ENCODE results near the gene PPP1R13L.

Gene PPP1R13L

DNA sequence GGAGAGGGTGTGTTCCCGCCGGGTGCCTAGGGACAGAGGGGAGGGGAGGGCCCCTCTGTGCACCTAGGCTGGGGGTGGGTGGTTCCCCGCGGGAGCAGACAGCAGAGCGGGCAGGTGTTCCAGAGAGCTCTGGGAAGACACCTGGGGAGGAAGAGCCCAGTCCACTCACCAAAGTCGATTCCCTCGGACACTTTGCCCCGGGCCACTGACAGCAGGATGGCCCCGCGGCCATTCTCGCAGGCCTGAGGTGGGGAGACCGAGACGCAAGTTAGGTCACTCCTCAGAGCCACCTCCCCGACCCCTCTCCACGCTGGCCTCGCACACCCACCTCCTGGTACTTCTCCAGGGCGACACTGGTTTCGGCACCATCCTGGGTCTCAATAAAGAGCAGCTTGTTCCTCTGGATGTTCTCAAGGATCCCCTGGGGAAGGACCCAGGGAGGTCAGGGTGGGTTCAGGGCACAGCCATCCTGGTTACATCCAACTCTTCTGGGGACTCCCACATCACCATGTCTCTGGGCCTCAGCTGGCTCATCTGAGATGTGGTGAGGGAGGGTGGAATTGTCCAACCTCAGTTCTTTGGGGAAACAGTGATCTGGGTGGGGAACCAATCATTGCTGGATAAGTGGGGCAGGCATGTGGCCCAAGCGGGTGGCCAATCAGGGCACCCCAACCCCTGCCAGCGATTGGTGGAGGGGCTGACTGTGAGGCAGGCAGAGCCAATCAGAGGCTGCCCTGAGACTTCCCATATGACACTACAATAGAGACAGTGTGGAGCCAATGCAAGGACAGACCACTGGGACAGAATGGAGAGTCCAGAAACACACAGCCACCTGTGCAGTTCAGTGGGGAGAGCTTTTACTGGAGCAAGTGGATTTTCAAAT lies 51.7 kb downstream of the PPP1R13L start:
- Mint-ChIP-seq H3K27ac (no peak overlapping the region), H3K4me1 (ENCODE audit: low read depth) (no peaks in the 10 kb centered on the region), H3K27me3 (no peaks in the 10 kb centered on the region), H3K4me3 (no peak overlapping the region), H3K9me3 (no peaks in the 10 kb centered on the region), H3K36me3 (ENCODE audit: low read depth) (peaks cover 16% of the 10 kb centered on the region)

DNA sequence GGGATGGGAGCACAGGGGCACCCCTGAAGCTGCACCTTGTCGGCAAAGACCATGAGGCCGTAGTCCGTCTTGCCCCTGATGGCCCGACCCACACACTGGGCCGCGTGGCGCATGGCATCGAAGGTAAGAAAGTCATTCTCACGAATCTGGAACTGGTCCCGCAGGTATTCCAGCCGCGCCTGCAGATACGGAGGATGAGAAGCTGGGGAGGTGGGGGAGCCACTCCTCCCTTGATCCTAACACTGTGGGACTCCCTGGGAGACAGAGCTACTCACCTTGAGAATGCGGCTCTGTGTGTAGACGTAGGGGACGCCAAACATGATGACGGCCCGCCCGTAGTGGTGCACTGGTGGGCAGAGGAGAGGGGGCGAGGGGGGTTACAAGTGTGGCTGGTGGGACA lies 52.4 kb downstream of the PPP1R13L start:
- no peaks in the 10 kb centered on the region for H3K4me1 Mint-ChIP-seq (ENCODE audit: low read depth)
- no peaks in the 10 kb centered on the region for H3K9me3 Mint-ChIP-seq
- no peak overlapping the region for H3K27ac Mint-ChIP-seq
- H3K27me3 Mint-ChIP-seq, result no peaks in the 10 kb centered on the region
- H3K4me3 Mint-ChIP-seq, result no peak overlapping the region
- H3K36me3 Mint-ChIP-seq (ENCODE audit: low read depth), result peaks cover 10% of the 10 kb centered on the region

DNA sequence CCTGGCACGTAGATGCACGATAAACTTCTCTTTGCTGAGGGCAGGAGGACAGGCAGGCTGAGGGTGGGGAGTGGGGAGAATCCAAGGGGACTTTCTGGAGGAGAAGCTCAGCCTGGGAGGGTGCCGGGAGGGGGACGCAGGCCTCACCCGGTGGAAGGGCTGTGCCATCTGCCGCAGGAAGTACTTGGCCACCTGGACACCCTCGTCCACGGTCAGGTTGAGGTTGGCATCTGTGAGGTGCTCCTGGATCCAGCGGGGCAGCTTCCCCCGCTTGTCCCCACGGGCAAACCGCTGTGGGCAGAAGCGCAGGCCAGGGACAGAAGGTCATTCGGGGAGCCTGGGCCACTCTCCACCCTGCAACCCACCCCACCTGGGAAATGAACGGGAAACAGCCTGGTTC lies 52.8 kb downstream of the PPP1R13L start:
- Mint-ChIP-seq H3K27me3 (no peaks in the 10 kb centered on the region), H3K4me1 (ENCODE audit: low read depth) (no peaks in the 10 kb centered on the region), H3K27ac (no peak overlapping the region), H3K36me3 (ENCODE audit: low read depth) (peaks cover 10% of the 10 kb centered on the region), H3K9me3 (no peaks in the 10 kb centered on the region), H3K4me3 (no peak overlapping the region)

DNA sequence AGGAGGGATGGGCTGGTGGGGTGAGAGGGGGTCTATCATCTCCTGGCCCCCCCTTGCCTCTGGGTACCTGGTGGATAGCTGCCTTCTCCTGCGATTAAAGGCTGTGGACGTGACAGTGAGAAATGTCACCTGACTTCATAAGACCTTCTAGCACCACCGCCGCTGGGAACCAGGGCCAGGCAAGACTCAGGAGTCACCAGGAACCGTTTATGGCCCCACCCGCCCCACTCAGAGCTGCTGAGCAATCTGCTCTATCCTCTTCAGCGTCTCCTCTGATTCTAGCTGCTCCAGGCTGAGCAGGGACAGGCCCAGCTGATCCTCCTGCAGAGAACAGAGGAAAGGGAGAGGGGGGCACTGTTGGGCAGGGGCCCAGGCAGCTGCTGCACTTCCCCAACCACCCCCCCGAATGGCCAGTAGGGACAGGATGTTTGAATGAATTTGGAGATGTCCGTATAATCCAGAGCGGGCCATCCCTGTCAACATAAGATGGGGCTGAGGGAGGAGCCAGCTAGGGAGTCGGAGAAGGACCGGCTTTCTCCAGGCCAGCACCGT lies 53.4 kb downstream of the PPP1R13L start:
- Mint-ChIP-seq H3K27ac (no peak overlapping the region), H3K4me1 (ENCODE audit: low read depth) (no peaks in the 10 kb centered on the region), H3K9me3 (no peaks in the 10 kb centered on the region), H3K4me3 (no peak overlapping the region), H3K27me3 (no peaks in the 10 kb centered on the region), H3K36me3 (ENCODE audit: low read depth) (peaks cover 10% of the 10 kb centered on the region)

DNA sequence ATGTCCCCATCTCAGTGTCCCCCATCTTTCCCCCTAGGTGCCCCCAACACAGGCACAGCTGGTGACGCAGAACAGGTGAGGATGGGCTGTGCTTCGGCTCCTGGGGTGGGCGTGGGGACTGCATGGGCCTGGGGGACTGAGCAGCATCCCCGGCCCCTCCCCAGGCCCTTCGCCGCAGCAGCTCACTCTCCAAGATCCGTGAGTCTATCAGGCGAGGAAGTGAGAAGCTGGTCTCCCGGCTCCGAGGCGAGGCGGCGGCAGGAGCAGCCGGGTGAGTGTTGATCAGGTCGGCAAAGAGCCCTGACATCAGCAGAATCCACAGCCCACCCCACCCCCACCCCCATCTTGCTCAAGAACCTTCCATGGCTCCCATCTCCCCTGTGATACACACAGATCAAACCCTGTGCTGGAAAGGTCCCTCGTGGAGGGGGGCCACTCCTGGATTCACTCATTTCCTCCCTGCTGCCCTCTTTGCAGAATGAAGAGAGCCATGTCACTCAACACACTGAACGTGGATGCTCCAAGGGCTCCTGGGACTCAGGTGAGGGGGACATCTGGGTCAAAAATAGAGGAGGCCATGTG lies 54.3 kb downstream of the PPP1R13L start:
- Mint-ChIP-seq H3K9me3 (no peaks in the 10 kb centered on the region), H3K4me1 (ENCODE audit: low read depth) (no peaks in the 10 kb centered on the region), H3K27me3 (peaks cover 5% of the 10 kb centered on the region), H3K4me3 (no peak overlapping the region), H3K27ac (no peak overlapping the region), H3K36me3 (ENCODE audit: low read depth) (peaks cover 4% of the 10 kb centered on the region)

DNA sequence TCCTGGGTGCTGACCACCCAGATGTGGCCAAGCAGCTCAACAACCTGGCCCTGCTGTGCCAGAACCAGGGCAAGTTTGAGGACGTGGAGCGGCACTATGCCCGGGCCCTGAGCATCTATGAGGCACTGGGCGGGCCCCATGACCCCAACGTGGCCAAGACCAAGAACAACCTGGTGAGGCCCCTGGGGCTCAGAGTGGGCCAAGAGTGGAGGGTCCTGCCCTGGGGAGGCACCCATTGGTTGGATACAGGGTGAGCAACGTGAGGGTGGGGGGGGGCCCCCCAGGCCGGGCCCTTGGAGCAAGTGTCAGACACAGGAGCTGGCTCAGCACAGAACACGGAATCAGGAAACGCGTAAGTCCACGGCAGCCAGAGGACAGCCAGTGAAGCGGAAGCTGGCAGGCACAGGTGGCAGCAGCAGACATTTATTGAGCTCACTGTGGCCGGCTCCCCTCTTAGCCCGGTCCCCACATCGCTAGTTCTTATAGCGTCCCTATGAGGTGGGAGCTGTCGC lies 55.4 kb downstream of the PPP1R13L start:
- Mint-ChIP-seq H3K9me3 (no peaks in the 10 kb centered on the region), H3K4me1 (ENCODE audit: low read depth) (no peaks in the 10 kb centered on the region), H3K36me3 (ENCODE audit: low read depth) (no peaks in the 10 kb centered on the region), H3K27ac (no peak overlapping the region), H3K4me3 (no peak overlapping the region), H3K27me3 (peaks cover 9% of the 10 kb centered on the region)

DNA sequence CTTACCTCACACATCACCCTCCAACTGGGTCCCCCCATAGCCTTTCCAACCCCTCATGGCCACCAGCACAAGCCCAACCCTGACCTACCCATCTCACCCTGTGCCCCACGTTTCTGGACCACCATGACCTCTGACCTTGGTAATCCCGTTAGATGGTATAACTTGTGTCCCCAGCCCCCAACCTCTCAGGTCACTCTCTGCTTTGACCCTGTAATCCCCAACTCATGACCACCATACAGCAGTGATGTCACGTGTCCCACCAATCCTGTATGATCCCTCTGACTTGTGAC lies 55.8 kb downstream of the PPP1R13L start:
- no peaks in the 10 kb centered on the region for H3K4me1 Mint-ChIP-seq (ENCODE audit: low read depth)
- H3K27me3 Mint-ChIP-seq, result peaks cover 13% of the 10 kb centered on the region
- H3K27ac Mint-ChIP-seq, result no peak overlapping the region
- no peaks in the 10 kb centered on the region for H3K9me3 Mint-ChIP-seq
- H3K36me3 Mint-ChIP-seq (ENCODE audit: low read depth), result no peaks in the 10 kb centered on the region
- no peak overlapping the region for H3K4me3 Mint-ChIP-seq

DNA sequence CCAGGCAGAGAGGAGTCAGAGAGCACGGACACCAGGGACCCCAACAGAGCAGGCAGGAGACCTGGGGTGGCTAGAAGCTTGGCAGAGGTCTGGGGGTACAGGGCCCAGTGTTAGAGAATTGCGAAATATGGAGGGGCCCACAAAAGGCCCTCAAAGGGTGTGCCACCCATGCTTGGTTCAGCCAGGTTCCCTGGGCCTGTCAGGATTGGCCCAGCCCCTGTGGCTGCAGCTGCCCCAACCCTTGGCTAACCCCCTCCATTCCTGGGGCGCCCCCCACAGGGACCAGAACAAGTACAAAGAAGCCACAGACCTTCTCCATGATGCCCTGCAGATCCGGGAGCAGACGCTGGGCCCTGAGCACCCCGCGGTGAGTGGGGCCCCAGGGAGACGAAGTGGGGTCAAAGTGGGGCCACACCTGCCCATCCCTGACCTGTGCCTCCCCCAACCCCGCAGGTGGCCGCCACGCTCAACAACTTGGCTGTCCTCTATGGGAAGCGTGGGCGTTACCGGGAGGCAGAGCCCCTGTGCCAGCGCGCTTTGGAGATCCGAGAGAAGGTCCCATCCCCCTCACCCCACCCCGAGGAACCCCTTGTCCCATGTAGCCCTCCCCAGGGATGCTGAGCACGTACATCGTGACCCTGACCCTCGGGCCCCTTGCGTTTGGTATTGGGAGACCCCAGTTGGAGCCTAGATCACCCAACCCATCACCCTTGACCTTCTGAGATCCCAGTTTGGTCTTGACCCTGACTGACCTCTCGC lies 56.3 kb downstream of the PPP1R13L start:
- Mint-ChIP-seq H3K27me3 (peaks cover 16% of the 10 kb centered on the region), H3K4me3 (no peak overlapping the region), H3K9me3 (no peaks in the 10 kb centered on the region), H3K36me3 (ENCODE audit: low read depth) (no peaks in the 10 kb centered on the region), H3K4me1 (ENCODE audit: low read depth) (no peaks in the 10 kb centered on the region), H3K27ac (no peak overlapping the region)

DNA sequence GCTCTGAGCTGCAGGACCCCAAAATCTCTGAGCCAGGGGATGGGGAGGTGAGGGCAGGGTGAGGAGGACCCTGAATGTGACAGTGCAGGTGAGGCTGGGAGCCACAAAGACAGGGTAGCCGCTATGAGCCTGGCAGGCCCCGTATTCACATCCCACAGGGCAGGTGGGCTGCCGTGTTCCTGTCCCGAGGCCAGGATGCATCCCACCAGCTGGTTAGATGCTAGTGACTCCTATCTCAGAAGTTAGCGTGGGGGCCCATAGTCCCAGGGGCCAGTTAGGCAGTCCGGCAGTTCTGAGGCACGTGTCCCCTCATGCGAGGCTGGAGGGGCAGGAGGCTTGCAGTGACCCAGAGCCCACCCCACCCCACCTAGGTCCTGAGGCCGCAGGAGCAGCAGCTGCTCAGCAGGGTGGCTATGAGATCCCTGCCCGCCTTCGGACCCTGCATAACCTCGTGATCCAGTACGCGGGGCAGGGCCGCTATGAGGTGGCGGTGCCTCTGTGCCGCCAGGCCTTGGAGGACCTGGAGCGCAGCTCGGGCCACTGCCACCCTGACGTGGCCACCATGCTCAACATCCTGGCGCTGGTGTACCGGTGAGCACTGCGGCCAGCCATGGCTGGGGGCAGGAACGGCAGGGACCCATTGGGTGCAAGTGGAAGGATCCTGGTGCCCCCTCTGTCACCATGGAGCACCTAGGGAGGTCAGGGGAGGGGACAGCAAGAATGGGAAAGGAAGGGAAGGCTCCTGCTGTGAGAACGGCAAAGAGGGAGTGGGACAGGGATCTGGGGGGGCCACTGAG lies 57.1 kb downstream of the PPP1R13L start:
- Mint-ChIP-seq H3K36me3 (ENCODE audit: low read depth) (no peaks in the 10 kb centered on the region), H3K4me3 (no peak overlapping the region), H3K27me3 (peaks cover 18% of the 10 kb centered on the region), H3K9me3 (no peaks in the 10 kb centered on the region), H3K27ac (no peak overlapping the region), H3K4me1 (ENCODE audit: low read depth) (no peaks in the 10 kb centered on the region)

DNA sequence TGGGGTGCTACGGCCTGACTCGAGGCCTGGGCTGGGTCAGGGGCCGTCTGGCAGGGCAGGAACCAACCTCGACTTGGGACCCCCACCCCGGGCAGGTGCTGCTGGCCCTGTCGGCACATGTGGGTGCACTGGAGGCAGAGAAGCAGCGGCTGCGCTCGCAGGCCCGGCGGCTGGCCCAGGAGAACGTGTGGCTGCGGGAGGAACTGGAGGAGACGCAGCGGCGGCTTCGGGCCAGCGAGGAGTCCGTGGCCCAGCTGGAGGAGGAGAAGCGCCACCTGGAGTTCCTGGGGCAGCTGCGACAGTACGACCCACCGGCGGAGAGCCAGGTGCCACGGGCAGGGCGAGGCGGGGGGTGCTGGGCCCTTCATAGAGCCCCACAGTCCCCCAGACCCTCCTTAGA lies 58.4 kb downstream of the PPP1R13L start:
- Mint-ChIP-seq H3K9me3 (no peaks in the 10 kb centered on the region), H3K36me3 (ENCODE audit: low read depth) (no peaks in the 10 kb centered on the region), H3K27ac (no peak overlapping the region), H3K4me3 (no peak overlapping the region), H3K4me1 (ENCODE audit: low read depth) (no peaks in the 10 kb centered on the region), H3K27me3 (peaks cover 18% of the 10 kb centered on the region)

DNA sequence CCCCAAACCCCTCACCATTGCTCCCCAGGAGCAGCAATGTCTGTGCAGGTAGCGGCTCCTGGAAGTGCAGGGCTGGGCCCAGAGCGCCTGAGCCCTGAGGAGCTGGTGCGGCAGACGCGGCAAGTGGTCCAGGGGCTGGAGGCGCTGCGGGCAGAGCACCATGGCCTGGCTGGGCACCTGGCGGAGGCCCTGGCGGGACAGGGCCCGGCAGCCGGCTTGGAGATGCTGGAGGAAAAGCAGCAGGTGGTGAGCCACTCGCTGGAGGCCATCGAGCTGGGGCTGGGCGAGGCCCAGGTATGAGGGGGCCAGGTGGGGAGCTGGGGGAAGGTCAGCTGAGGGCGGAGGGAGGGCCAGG lies 59.4 kb downstream of the PPP1R13L start:
- no peak overlapping the region for H3K27ac Mint-ChIP-seq

DNA sequence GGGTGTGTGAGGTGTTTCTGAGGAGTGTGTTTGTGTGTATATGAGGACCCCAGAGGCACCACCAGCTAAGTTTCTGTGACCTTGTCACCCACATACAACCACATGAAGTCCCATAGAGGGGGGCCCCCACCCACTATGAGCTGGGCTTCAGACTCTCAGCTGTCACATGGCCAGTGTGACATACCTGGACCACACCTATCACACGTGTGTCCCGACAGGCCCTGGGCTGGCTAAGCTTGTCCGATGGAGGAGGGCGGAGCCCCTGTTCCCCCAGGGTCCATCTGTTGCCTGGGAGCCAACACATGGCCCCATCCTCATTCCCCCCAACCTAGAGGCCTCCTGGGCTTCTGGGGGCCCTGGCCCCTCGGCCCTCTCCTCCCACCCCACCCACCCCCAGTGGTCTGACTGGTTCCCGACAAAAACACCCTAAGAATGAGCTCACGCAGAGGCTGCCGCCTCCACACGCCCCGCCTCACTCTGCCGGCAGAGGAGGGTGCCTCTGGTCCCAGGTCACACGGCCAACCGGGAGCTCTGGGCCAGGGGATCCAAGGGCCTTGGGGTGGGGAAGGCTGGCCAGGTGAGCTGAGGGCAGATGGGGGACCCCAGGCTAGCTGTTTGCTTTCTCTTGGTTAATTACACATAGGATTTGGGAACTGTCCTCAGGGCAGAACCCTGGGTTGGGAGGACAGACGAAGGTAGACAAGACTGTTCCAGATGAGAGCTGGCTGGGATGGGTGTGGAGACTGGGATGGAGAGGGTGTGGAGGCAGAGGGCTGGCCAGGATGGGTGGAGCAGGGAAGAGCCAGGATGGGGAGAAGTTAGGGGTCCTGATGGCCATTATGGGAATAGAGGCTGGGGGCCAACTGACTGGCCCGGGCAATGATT lies 60.0 kb downstream of the PPP1R13L start:
- Mint-ChIP-seq H3K4me3 (no peak overlapping the region), H3K27ac (no peak overlapping the region), H3K9me3 (no peaks in the 10 kb centered on the region), H3K4me1 (ENCODE audit: low read depth) (peaks cover 4% of the 10 kb centered on the region), H3K36me3 (ENCODE audit: low read depth) (no peaks in the 10 kb centered on the region), H3K27me3 (peaks cover 22% of the 10 kb centered on the region)

More for the DNA sequence above, 59.4 kb downstream of the PPP1R13L start:
- H3K9me3 Mint-ChIP-seq, result no peaks in the 10 kb centered on the region
- no peaks in the 10 kb centered on the region for H3K36me3 Mint-ChIP-seq (ENCODE audit: low read depth)
- H3K4me3 Mint-ChIP-seq, result no peak overlapping the region
- H3K4me1 Mint-ChIP-seq (ENCODE audit: low read depth), result no peaks in the 10 kb centered on the region
- peaks cover 18% of the 10 kb centered on the region for H3K27me3 Mint-ChIP-seq

DNA sequence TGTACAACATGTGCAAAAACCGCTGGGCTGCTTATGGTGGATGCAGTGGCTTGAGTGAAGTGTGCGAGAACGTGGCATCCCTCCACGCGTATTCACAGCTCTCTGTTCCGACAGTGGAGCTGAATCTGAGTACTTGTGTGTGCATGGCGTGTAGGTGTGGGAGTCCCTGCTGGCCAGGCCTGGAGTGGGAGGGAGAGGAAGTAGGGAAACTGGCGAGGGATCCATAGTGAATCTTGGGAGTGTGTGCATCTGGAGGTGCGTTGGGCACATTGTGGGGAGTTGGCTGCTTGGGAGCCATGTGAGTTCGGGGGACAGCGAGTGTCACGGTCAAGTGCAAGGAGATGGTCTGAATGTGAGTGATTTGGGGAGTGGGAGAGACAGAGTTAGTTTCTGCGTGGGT lies 62.0 kb downstream of the PPP1R13L start:
- Mint-ChIP-seq H3K27me3 (peaks cover 26% of the 10 kb centered on the region), H3K4me1 (ENCODE audit: low read depth) (peaks cover 4% of the 10 kb centered on the region), H3K27ac (no peak overlapping the region), H3K36me3 (ENCODE audit: low read depth) (no peaks in the 10 kb centered on the region), H3K9me3 (no peaks in the 10 kb centered on the region), H3K4me3 (no peak overlapping the region)

Measured in stimulated activated naive CD8-positive, alpha-beta T cell treated with anti-CD3 and anti-CD28 coated beads, Interleukin-15, Interleukin-2, amounts not matched to agents 100 ng/mL and 50 ng/mL, for 24 hours (primary cell).